ENCODE data around the gene SMC3.

- TF ChIP-seq, protein P1, sequence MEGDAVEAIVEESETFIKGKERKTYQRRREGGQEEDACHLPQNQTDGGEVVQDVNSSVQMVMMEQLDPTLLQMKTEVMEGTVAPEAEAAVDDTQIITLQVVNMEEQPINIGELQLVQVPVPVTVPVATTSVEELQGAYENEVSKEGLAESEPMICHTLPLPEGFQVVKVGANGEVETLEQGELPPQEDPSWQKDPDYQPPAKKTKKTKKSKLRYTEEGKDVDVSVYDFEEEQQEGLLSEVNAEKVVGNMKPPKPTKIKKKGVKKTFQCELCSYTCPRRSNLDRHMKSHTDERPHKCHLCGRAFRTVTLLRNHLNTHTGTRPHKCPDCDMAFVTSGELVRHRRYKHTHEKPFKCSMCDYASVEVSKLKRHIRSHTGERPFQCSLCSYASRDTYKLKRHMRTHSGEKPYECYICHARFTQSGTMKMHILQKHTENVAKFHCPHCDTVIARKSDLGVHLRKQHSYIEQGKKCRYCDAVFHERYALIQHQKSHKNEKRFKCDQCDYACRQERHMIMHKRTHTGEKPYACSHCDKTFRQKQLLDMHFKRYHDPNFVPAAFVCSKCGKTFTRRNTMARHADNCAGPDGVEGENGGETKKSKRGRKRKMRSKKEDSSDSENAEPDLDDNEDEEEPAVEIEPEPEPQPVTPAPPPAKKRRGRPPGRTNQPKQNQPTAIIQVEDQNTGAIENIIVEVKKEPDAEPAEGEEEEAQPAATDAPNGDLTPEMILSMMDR (IDR thresholded peaks at IDR 0.05): no peak
- TF ChIP-seq POLR2AphosphoS5 (IDR thresholded peaks at IDR 0.05) (no peak), POLR2A (IDR thresholded peaks at IDR 0.05) (no peak), EP300 (IDR thresholded peaks at IDR 0.05) (no peak)
Observed at GRCh38 chr10:110612087-110612486, 44.6 kb downstream of the SMC3 start.
